ENCODE data around the gene PHLDA3.

GRCh38 chr1:201434266-201434665, 34.7 kb downstream of the PHLDA3 start:
- no peak for TF ChIP-seq POLR2A (IDR thresholded peaks at IDR 0.05)
- TF ChIP-seq, protein P1, sequence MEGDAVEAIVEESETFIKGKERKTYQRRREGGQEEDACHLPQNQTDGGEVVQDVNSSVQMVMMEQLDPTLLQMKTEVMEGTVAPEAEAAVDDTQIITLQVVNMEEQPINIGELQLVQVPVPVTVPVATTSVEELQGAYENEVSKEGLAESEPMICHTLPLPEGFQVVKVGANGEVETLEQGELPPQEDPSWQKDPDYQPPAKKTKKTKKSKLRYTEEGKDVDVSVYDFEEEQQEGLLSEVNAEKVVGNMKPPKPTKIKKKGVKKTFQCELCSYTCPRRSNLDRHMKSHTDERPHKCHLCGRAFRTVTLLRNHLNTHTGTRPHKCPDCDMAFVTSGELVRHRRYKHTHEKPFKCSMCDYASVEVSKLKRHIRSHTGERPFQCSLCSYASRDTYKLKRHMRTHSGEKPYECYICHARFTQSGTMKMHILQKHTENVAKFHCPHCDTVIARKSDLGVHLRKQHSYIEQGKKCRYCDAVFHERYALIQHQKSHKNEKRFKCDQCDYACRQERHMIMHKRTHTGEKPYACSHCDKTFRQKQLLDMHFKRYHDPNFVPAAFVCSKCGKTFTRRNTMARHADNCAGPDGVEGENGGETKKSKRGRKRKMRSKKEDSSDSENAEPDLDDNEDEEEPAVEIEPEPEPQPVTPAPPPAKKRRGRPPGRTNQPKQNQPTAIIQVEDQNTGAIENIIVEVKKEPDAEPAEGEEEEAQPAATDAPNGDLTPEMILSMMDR (IDR thresholded peaks at IDR 0.05), result no peak
